ENCODE data around the gene DCLK3.

The DCLK3 gene

GRCh38 chr3:36669764-36670163 is 94.6 kb downstream of the DCLK3 start:
- DNase-seq (ENCODE audit: low read depth in 2 of 2): no peak

DNA sequence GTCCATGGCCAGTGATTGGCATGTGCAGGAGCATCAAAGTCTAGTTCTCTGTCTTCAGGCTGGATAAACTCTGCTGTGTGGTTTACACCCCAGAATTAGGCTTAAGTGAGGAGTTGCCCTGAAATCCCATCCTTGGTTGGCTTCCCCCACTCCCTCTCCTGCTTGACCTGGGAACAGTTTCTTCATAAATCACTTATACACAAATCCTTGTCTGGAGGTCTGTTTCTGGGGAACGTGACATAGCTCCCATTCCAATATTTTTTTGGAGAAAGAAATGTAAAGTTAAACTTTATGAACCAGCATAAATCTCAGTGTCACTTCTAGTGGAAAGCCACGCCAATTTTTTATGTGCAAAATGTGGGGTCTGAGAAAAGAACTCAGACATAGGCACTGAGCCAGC is 98.2 kb downstream of the DCLK3 start:
- no peak for DNase-seq (ENCODE audit: low read depth in 2 of 2)

GRCh38 chr3:36663666-36664291 is 100.6 kb downstream of the DCLK3 start:
- no peak for DNase-seq (ENCODE audit: low read depth in 2 of 2)

GRCh38 chr3:36662626-36663025 is 101.7 kb downstream of the DCLK3 start:
- DNase-seq (ENCODE audit: low read depth in 2 of 2): no peak

Measured in stimulated activated CD4-positive, alpha-beta T cell treated with anti-CD3 and anti-CD28 coated beads, Interleukin-1b, Interleukin-23, amount 100 ng/mL, for 1 hour (primary cell).